ENCODE measurements around the gene RELCH.
A peak's percentile ranks its signal among the peaks of the same experiment; 100 is the strongest.
"Not testable (repeated sequence)": the region's sequence is repeated elsewhere in the genome, so short reads cannot be mapped to it uniquely, and the experiment has no call there.

Gene RELCH

DNA sequence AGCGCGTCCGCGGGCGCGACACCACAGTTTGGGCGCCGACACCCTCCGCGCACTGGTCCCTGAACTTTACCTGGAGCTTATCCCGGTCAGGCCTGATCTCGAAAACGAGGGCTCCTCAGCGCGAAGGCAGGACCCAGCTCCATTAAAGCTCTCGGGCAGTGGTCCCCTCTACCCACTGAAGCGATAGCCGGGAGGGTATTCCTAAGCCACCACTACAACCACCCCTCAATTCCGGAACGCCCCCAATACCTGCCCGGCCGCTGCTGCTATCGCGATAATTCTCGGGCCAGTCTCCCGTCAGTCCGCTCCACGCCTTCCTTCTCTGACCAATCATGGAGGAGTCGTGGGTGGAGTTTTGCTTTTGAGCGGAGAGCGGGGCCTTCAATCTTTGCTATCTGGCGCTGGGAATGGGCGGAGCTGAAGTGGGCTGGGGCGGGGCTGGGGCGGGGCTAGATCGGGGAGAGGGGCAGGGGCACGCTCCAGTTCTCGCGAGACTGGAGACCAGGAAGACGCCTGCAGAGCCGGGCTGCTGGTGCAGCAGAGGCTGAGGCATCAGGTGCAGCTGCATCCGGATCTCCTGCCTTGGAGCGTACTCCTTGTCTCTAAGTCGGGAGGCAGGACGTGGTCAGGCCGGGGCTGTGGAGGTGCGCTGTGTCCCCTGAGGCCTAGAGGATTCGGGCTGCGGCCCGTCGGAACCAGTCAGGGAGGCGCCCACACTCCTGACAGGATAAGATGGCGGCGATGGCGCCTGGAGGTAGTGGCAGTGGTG, at the start of gene RELCH, which contains the start of gene PIGN:
TSS of gene RELCH (plus strand) at position 482 of the 769 bp plus-strand sequence. CDS start at position 733, 251 bp downstream.
TSS of gene PIGN (minus strand) at position 283 of the 769 bp plus-strand sequence. CDS start 25,703 bp downstream, outside the sequence.
- DNase-seq: peak; percentile 98

DNA sequence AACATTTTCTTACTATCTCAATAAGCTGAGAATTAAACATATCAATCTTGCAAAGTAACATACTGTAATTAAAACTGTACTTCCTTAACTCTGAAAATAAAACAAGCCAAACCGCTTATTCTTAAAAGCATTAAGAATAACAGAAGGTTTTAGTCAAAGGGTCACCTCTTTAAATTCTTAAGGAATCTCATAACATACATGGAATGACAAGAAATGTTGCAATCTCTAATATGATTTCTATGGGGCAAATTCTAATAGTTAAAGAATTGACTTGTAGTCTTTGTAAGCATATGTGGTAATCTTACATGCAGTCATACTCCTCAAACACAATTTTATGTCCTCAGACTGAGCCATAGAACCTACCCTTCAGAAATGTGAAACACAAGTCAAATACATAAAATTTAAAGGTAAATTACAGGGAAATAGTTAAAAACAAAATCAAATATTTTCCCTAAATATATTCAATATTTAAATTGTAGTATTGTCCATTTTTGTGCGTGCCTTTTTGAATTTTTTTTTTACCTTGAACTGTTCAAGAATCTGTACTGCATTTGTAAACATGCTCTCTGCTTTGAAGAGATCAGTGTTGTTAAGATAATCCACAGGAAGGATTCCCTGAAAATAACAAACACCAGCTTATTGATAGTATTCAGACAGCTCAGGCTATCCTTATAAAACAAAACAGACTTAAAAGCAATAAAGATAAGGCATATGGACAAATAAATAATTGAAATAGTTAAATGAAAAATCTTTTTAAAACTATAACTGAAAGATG, 48.4 kb upstream of the RELCH start:
- DNase-seq: no peak

- no peak for DNase-seq
Measured at GRCh38 chr18:62140259-62140658, 46.8 kb upstream of the RELCH start.

DNA sequence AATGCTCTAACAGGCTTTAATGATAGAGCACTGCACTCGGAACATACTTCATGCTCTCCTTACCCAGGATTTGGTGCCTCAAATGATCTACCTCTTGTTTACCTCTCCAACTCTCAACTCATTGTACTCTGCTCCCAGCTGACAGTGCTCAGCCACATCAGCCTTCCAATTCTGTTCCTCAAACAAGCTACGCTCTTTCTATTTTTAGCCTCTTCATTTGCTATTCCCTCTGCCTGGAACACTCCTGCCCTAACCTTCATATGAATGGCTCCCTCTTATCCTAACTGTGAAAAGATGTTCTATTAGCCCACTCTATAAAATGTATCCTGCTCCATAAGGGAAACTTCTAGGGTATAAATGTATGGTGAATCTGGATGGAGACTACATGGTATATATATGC, 42.7 kb upstream of the RELCH start:
- no peak for DNase-seq

GRCh38 chr18:62151068-62151771, 35.8 kb upstream of the RELCH start:
- no peak for DNase-seq

- DNase-seq: no peak
Measured at GRCh38 chr18:62152844-62153243, 34.2 kb upstream of the RELCH start.

DNA sequence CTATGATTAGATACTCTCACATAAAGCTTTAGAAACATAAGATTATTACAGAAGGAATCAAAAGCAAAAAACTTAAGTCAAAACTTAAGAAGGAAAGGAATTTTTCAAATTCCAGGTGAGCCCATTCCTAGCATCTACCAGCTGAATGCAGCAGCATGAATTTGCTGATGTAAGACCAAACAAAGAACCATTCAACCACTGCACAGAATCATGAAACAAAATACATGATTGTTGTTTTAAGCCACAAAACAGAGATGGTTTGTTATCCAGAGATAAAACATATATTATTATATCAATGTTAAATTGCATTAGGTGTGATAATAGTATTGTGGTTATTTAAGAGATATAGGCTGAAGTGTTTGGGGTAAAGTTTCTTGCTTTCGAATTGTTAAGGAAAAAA, 29.2 kb upstream of the RELCH start:
- no peak for DNase-seq

DNA sequence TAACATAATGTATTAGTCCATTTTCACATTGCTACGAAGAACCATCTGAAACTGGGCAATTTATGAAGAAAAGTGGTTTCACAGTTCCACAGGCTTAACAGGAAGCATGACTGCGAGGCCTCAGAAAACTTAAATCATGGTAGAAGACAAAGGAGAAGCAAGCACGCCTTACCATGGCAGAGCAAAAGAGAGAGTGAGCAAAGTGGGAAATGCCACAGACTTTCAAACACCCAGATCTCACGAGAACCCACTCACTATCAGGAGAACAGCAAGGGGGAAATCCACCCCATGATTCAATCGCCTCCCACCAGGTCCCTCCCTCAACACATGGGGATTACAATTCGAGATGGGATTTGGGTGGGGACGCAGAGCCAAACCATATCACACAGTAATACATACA, 22.7 kb upstream of the RELCH start:
- no peak for DNase-seq

- no peak for DNase-seq
Measured at GRCh38 chr18:62164855-62165487, 22.1 kb upstream of the RELCH start.

GRCh38 chr18:62165583-62165982, 21.5 kb upstream of the RELCH start:
- DNase-seq: no peak

DNA sequence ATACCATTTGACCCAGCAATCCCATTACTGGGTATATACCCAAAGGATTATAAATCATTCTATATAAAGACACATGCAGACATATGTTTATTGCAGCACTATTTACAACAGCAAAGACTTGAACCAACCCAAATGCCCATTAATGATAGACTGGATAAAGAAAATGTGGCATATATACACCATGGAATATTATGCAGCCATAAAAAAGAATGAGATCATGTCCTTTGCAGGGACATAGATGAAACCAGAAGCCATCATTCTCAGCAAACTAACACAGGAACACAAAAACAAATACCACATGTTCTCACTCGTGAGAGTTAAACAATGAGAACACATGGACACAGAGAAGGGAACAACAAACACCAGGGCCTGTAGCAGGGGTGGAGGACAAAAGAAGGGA, 20.5 kb upstream of the RELCH start:
- DNase-seq: not testable (repeated sequence)

- DNase-seq: no peak
Measured at GRCh38 chr18:62170857-62171256, 16.2 kb upstream of the RELCH start.

- DNase-seq: no peak
Measured at GRCh38 chr18:62172298-62172697, 14.8 kb upstream of the RELCH start.

DNA sequence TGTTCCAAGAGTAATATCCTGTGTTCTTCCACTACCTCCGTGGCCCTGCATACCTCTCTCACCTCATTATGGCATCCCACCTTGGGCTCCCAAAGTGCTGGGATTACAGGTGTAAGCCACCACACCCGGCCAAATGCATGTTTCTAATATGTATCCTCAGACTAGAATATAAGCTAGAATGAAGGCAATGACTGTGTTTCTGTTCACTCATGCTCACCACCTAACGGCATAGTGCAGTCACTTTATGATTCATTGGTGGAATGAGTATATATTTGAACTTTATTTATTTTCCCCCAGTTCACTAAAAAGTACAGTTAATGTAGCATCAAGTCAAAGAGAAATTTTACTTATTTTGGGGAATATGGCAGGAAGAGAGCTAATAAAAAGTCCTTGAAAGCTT, 11.5 kb upstream of the RELCH start:
- no peak for DNase-seq

- no peak for DNase-seq
Measured at GRCh38 chr18:62177271-62177670, 9.8 kb upstream of the RELCH start.

DNA sequence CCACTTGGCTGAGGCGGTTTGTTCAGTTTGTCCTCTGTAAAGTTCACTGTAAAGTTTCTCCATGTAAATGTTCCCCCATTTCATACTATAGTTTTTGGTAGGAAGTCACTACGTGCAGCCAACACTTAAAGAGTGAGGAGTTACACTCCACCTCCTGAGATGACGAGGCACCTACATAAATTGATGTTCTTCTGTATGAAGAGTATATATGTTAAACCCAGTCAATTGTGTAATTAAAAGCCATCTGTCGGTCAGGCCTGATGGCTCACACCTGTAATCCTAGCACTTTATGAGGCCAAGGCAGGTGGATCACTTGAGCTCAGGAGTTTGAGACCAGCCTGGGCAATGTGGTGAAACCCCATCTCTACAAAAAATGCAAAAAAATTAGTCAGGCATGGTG, 7.8 kb upstream of the RELCH start:
- DNase-seq: no peak

DNA sequence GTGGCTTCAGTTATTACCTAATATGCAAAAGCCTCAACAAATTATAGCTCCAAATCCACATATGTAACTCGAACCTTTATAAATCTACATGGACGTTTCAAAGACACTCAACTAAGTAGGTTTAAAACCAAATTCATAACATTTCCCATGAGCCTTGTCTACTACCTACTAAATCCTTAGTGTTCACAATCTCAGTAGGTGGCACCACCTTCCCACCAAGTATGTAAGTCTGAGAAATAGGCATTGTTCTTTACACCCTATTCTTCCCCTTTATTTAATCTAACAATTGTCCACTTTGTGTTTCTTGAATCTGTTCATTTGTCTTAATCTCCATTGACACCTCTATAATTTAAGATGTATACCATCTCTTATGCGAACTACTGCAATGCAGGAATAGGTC, 4.8 kb upstream of the RELCH start:
- no peak for DNase-seq

GRCh38 chr18:62183578-62184195, 3.4 kb upstream of the RELCH start:
- peak; percentile 72 for DNase-seq

GRCh38 chr18:62186499-62186773, 619 bp upstream of the RELCH start:
- no peak for DNase-seq

DNA sequence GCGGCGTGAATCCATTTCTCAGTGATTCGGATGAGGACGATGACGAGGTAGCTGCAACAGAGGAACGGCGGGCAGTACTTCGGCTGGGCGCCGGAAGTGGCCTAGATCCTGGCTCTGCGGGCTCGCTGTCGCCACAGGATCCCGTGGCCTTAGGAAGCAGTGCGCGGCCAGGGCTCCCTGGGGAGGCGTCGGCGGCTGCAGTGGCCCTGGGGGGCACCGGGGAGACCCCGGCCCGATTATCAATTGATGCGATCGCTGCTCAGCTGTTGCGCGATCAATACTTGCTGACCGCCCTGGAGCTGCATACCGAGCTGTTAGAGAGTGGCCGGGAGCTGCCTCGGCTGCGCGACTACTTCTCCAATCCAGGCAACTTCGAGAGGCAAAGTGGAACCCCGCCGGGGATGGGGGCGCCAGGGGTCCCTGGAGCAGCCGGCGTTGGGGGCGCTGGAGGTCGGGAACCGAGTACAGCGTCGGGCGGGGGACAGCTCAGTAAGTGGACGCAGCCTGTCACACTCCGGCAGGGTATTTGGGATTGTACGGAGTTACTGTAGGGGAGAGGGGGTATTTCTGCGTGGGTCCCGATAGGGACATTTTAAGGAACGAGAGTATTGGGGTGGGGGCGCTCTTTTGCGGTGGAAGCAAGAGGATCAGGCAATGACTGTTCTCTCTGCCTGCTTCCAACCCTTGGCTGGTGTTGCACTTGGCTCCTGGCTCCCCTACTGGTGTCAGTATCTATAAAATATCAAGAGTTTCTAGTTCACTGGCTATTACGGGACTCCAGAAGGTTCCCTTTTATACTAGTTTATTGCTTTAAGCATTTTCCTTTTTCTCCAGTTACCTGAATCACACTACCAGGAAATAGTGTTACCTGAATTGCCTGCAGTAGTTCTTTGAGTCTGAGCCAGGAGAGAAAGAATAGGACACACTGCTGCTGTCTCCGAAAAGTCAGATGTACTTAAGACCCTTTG, 772 bp downstream of the RELCH start:
- DNase-seq: peak; percentile 14

DNA sequence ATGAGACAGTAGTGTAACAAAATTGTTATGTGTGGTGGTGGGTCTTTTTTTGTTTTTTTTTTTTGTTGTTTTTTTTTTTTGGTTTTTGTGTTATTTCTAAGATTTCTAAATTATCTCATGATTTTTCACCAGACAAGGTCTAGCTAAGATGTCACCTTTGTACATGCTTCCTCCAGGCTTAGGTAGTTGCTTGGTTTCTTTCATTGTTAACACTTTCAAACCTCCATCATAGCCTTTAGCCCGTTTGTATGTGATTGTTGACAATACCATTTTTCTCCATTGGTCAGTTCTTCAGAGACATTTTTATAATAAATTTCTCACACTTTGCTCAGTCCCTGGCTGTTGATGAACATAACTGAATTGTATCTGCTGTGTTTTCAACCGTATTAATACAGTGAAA, 2.2 kb downstream of the RELCH start:
- no peak for DNase-seq

DNA sequence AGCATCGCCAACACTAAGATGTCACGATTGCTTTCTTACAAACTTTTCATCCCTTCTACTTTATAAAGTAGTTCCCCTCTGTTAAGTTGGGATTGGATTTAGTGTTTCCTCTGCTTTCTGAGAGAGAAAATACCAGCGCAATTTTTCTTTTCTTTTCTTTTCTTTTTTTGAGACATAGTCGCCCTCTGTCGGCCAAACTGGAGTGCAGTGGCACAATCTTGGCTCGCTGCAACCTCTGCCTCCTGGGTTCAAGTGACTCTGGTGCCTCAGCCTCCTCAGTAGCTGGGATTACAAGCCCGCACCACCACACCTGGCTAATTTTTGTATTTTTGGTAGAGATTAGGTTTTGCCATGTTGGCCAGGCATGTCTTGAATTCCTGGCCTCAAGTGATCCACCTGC, 9.0 kb downstream of the RELCH start:
- no peak for DNase-seq
